Hepatocyte (in vitro differentiated cells): ENCODE measurements around the gene KMT5B. TPM values are rescaled to one million over a fixed set of nuclear protein-coding genes. Genes with fewer than 3 reads are reported as not detected.

Source experiments
- DNase-seq: peaks from one replicate; pipeline ENCODE4 v3.0.0-alpha.2; 2016; ENCODE audit warnings: low spot score
- H2AFZ ChIP-seq: fragments of 200-600 bp; sonication (generic); 2 replicates; pipeline ENCODE4 v1.6.0; 2016; ENCODE audit warnings: antibody characterized with exemption, mild to moderate bottlenecking
- H3K27ac ChIP-seq: fragments of 200-600 bp; sonication (generic); 2 replicates; pipeline ENCODE4 v1.5.1; 2016; ENCODE audit warnings: mild to moderate bottlenecking
- H3K27me3 ChIP-seq: fragments of 200-600 bp; sonication (generic); 2 replicates; pipeline ENCODE4 v1.6.1; 2016
- H3K36me3 ChIP-seq: fragments of 200-600 bp; sonication (generic); replicated peaks from 2 replicates; pipeline ENCODE4 v1.5.1; 2016; ENCODE audit warnings: low read depth; ENCODE audit not compliant: insufficient read depth
- H3K4me1 ChIP-seq: fragments of 200-600 bp; sonication (generic); 2 replicates; pipeline ENCODE4 v1.5.1; 2016; ENCODE audit warnings: mild to moderate bottlenecking, moderate library complexity; ENCODE audit not compliant: insufficient read depth
- H3K4me2 ChIP-seq: fragments of 200-600 bp; sonication (generic); 2 replicates; pipeline ENCODE4 v1.6.0; 2016
- H3K4me3 ChIP-seq: fragments of 200-600 bp; sonication (generic); 2 replicates; pipeline ENCODE4 v1.5.1; 2016; ENCODE audit warnings: mild to moderate bottlenecking
- H3K79me2 ChIP-seq: fragments of 200-600 bp; sonication (generic); 2 replicates; pipeline ENCODE4 v1.6.0; 2017; ENCODE audit warnings: mild to moderate bottlenecking
- H3K9me2 ChIP-seq: fragments of 200-600 bp; sonication (generic); replicated peaks from 2 replicates; pipeline ENCODE4 v1.6.0; 2017; ENCODE audit warnings: mild to moderate bottlenecking; ENCODE audit not compliant: insufficient read depth
- H3K9me3 ChIP-seq: fragments of 200-600 bp; sonication (generic); 2 replicates; pipeline ENCODE4 v1.5.1; 2016; ENCODE audit warnings: low read depth, mild to moderate bottlenecking
- H4K20me1 ChIP-seq: fragments of 200-600 bp; sonication (generic); 2 replicates; pipeline ENCODE4 v1.6.0; 2016; ENCODE audit warnings: mild to moderate bottlenecking; ENCODE audit not compliant: insufficient read depth, poor library complexity, severe bottlenecking
- CTCF ChIP-seq: fragments of 200-600 bp; sonication (generic); IDR thresholded peaks from 2 replicates; pipeline ENCODE4 v1.5.1; 2016; ENCODE audit warnings: antibody characterized with exemption, mild to moderate bottlenecking; ENCODE audit not compliant: poor library complexity
- EZH2 ChIP-seq: fragments of 200-600 bp; sonication (generic); IDR thresholded peaks from 2 replicates; pipeline ENCODE4 v1.6.1; 2016; ENCODE audit warnings: antibody characterized with exemption, mild to moderate bottlenecking, borderline replicate concordance
- EZH2phosphoT487 ChIP-seq: fragments of 200-600 bp; sonication (generic); IDR thresholded peaks from one replicate; pipeline ENCODE4 v1.6.1; 2018; ENCODE audit warnings: antibody characterized with exemption, mild to moderate bottlenecking, low read depth, moderate library complexity; ENCODE audit not compliant: unreplicated experiment, severe bottlenecking
- WGBS: methylation state at CpG from one replicate; pipeline ENCODE4 v1.1.6; 2016; ENCODE audit warnings: low lambda C conversion rate; ENCODE audit errors: missing lambda C conversion rate; 5-methylcytosine and 5-hydroxymethylcytosine counted together
- polyA plus RNA-seq: library from polyadenylated mRNA; unstranded; fragments of >200 nt; fragmentation: Nextera tagmentation; extraction: Ambion mirVana; gene quantifications from 2 replicates; pipeline ENCODE4 v1.2.1, GENCODE V29; 2016
- total RNA-seq: library from RNA; depleted of rRNA; stranded (reverse); fragments of >200 nt; gene quantifications from 2 replicates; pipeline ENCODE4 v1.2.3, GENCODE V29; 2014

KMT5B gene
- total and polyA plus RNA-seq, 2 experiments from 2014 or later = 29.9 to 36.0 TPM

GRCh38 chr11:68231621-68232020 lies 18.5 kb upstream of the KMT5B start:
- Histone ChIP-seq H3K79me2 (no peaks in the 10 kb centered on the region), H3K36me3 (no peaks in the 10 kb centered on the region), H3K9me2 (no peaks in the 10 kb centered on the region), H2AFZ (no peak overlapping the region), H3K4me2 (no peak overlapping the region), H3K27me3 (no peaks in the 10 kb centered on the region), H4K20me1 (no peaks in the 10 kb centered on the region), H3K27ac (no peak overlapping the region), H3K9me3 (no peaks in the 10 kb centered on the region), H3K4me3 (no peak overlapping the region), H3K4me1 (no peaks in the 10 kb centered on the region)
- no peak for TF ChIP-seq CTCF
- no peak for DNase-seq
- WGBS = 92% methylated on average over 7 of the region's 7 CpGs

- DNase-seq = no peak
- Histone ChIP-seq H3K4me1 (no peaks in the 10 kb centered on the region), H3K27ac (no peak overlapping the region), H4K20me1 (no peaks in the 10 kb centered on the region), H2AFZ (no peak overlapping the region), H3K4me3 (no peak overlapping the region), H3K79me2 (no peaks in the 10 kb centered on the region), H3K4me2 (no peak overlapping the region), H3K36me3 (no peaks in the 10 kb centered on the region), H3K27me3 (no peaks in the 10 kb centered on the region), H3K9me2 (no peaks in the 10 kb centered on the region), H3K9me3 (no peaks in the 10 kb centered on the region)
- WGBS = 81% methylated on average over 1 of the region's 1 CpG
- TF ChIP-seq EZH2phosphoT487 (no peak), EZH2 (no peak), CTCF (no peak)
These were observed 16.5 kb upstream of the KMT5B start for GRCh38 chr11:68229601-68230000.

- Histone ChIP-seq H3K36me3 (no peaks in the 10 kb centered on the region), H3K27ac (no peak overlapping the region), H3K4me1 (no peaks in the 10 kb centered on the region), H2AFZ (no peak overlapping the region), H3K9me3 (no peaks in the 10 kb centered on the region), H3K27me3 (no peaks in the 10 kb centered on the region), H3K9me2 (no peaks in the 10 kb centered on the region), H3K79me2 (no peaks in the 10 kb centered on the region), H3K4me3 (no peak overlapping the region), H3K4me2 (no peak overlapping the region), H4K20me1 (no peaks in the 10 kb centered on the region)
- WGBS = 93% methylated on average over 9 of the region's 9 CpGs
- no peak for DNase-seq
- TF ChIP-seq EZH2 (no peak), EZH2phosphoT487 (no peak), CTCF (no peak)
These were observed 13.3 kb upstream of the KMT5B start for GRCh38 chr11:68226421-68226820.

- TF ChIP-seq EZH2phosphoT487 (no peak), EZH2 (no peak), CTCF (no peak)
- Histone ChIP-seq H3K9me3 (no peaks in the 10 kb centered on the region), H2AFZ (no peak overlapping the region), H3K79me2 (no peaks in the 10 kb centered on the region), H3K4me3 (no peak overlapping the region), H3K9me2 (no peaks in the 10 kb centered on the region), H3K4me2 (no peak overlapping the region), H3K36me3 (no peaks in the 10 kb centered on the region), H3K27ac (no peak overlapping the region), H3K4me1 (no peaks in the 10 kb centered on the region), H3K27me3 (no peaks in the 10 kb centered on the region), H4K20me1 (no peaks in the 10 kb centered on the region)
- 89% methylated on average over 11 of the region's 11 CpGs for WGBS
- no peak for DNase-seq
These were observed 11.5 kb upstream of the KMT5B start for GRCh38 chr11:68224606-68225005.
